Left ventricle myocardium inferior (tissue), 1 donor: ENCODE results near the gene NXNL1. TPM values are rescaled to one million over a fixed set of nuclear protein-coding genes. Genes with fewer than 3 reads are reported as not detected.
A peak's percentile ranks its signal among the peaks of the same experiment; 100 is the strongest.

Experiments
- DNase-seq: peaks from one replicate; pipeline ENCODE4 v3.0.0-alpha.2; 2020
- H3K27ac ChIP-seq: fragments of 200-600 bp; replicated peaks from 2 replicates; pipeline ENCODE4 v1.8.0; 2021
- H3K27me3 ChIP-seq: fragments of 200-600 bp; 2 replicates; pipeline ENCODE4 v1.8.0; 2021; ENCODE audit warnings: low read depth
- H3K36me3 ChIP-seq: fragments of 200-600 bp; 2 replicates; pipeline ENCODE4 v1.8.0; 2021
- H3K4me1 ChIP-seq: fragments of 200-600 bp; 2 replicates; pipeline ENCODE4 v1.8.0; 2021
- H3K4me3 ChIP-seq: fragments of 200-600 bp; 2 replicates; pipeline ENCODE4 v1.8.0; 2021; ENCODE audit warnings: mild to moderate bottlenecking, moderate library complexity
- H3K9me3 ChIP-seq: fragments of 200-600 bp; replicated peaks from 2 replicates; pipeline ENCODE4 v1.8.0; 2021
- CTCF ChIP-seq: fragments of 200-600 bp; IDR thresholded peaks from 2 replicates; pipeline ENCODE4 v1.8.0; 2021; ENCODE audit warnings: antibody characterized with exemption, mild to moderate bottlenecking, borderline replicate concordance
- intact Hi-C: fragments of 100-400 bp; cut with micrococcal nuclease; formaldehyde crosslinking; loops from one replicate; pipeline ENCODE4 v1.11.0; 2022
- total RNA-seq: library from RNA; stranded (reverse); fragmentation: NEBNext Ultra II Directional; extraction: Animal tissue kit (Norgen Biotek cat#: 25700); gene quantifications from one replicate; pipeline ENCODE4 v1.2.1, GENCODE V29; 2021
- donor health status: DM: no; HTN: yes; CAD: no; lungs with severe emphysema.

Gene NXNL1
- total RNA-seq, 1 donor from 2014 or later: 0.33 TPM

DNA sequence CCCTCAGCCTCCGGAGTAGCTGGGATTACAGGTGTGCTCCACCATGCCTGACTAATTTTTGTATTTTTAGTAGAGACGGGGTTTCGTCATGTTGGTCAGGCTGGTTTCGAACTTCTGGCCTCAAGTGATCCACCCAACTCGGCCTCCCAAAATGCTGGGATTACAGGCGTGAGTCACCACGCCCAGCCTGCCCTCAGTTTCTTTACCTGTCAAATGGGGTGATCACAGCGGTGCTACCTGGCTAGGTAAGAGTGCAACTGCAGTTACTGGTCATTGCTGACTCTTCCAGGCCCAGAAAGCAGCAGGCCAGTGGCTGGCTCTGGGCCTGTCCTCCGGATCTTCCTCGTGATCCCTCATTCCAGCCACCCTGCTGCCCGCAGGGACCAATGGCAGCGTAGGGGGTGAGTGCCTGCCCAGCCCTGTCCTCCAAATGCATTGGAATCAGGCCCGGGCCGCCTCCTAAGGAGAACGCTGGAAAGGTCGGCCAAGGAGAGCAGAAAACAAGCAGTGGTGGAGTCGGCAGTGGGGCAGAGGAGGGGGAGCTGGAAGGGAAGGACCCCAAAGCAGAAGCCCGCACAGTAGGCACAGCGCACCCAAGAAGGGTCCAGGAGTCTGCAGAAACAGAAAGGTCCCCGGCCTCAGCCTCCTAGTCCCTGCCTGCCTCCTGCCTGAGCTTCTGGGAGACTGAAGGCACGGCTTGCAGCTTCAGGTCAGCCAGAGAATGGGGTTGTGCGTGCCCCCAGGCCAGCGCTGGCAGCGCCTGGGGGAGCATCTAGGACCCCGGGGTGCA, 7.8 kb upstream of the NXNL1 start:
- peaks cover 60% of the 10 kb centered on the region for H3K4me1 ChIP-seq
- H3K4me3 ChIP-seq: peak overlapping the region; percentile 93
- DNase-seq: peak; percentile 83
- intact Hi-C loops: no loop called here
- no peaks in the 10 kb centered on the region for H3K27me3 ChIP-seq
- H3K36me3 ChIP-seq: peaks cover 5% of the 10 kb centered on the region
- no peaks in the 10 kb centered on the region for H3K9me3 ChIP-seq
- TF ChIP-seq CTCF: no peak
- peak overlapping the region; percentile 97 for H3K27ac ChIP-seq

DNA sequence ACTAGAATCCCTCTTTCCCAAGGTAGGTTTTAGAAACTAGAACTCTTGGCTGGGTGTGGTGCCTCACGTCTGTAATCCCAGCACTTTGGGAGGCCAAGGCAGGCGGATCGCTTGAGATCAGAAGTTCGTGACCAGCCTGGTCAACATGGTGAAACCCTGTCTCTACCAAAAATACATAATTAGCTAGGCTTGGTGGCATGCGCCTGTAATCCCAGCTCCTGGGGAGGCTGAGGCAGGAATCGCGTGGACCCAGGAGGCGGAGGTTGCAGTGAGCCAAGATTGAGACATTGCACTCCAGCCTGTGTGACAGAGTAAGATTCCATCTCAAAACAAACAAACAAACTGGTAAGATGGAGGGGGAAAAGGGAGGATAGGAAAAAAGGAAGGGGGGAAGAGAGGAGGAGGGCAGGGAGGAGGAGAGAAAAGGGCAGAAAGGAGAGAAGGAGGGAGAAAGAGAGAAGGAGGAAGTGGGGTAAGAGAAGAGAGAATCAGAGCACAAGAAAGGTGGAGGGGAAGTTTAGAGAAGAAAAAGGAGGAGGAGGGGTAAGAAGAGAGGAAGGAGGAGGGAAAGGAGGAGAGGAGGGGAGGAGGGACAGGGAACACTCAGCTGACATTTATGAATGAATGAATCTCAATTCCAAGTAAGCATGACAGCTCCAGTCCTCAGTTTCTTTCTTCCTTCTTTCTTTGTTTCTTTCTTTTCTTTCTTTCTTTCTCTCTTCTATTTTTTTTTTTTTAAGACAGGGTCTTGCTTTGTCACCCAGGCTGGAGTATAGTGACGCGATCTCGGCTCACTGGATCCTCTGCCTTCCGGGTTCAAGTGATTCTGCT, 7.0 kb upstream of the NXNL1 start:
- peak overlapping the region; percentile 93 for H3K4me3 ChIP-seq
- H3K27me3 ChIP-seq: no peaks in the 10 kb centered on the region
- no peak for DNase-seq
- H3K27ac ChIP-seq: peak overlapping the region; percentile 97
- H3K36me3 ChIP-seq: no peaks in the 10 kb centered on the region
- peaks cover 52% of the 10 kb centered on the region for H3K4me1 ChIP-seq
- TF ChIP-seq CTCF: no peak
- intact Hi-C loops: no loop called here
- no peaks in the 10 kb centered on the region for H3K9me3 ChIP-seq

DNA sequence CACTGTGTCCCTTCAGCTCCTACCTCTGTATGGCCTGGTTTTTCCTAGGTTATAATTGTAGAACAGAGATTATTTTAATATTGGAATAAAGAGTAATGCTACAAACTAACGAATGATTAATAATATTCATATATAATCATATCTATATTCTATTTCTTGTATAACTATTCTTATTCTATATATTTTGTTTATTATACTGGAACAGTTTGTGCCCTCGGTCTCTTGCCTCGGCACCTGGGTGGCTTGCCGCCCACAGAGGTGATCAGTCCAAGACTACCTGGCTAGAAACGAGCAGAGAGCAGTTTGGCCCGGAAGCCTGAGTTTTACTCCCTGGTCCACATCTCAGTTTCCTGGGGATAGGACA, 5.7 kb upstream of the NXNL1 start:
- TF ChIP-seq CTCF: no peak
- H3K27me3 ChIP-seq: peaks cover 8% of the 10 kb centered on the region
- intact Hi-C loops: no loop called here
- DNase-seq: no peak
- H3K4me3 ChIP-seq: no peak overlapping the region
- no peaks in the 10 kb centered on the region for H3K9me3 ChIP-seq
- peaks cover 43% of the 10 kb centered on the region for H3K4me1 ChIP-seq
- H3K36me3 ChIP-seq: no peaks in the 10 kb centered on the region
- peak overlapping the region; percentile 97 for H3K27ac ChIP-seq

- intact Hi-C loops: no loop called here
- Histone ChIP-seq H3K27me3 (peaks cover 83% of the 10 kb centered on the region), H3K4me1 (peaks cover 6% of the 10 kb centered on the region), H3K27ac (no peak overlapping the region), H3K9me3 (no peaks in the 10 kb centered on the region), H3K4me3 (no peak overlapping the region), H3K36me3 (no peaks in the 10 kb centered on the region)
- no peak for TF ChIP-seq CTCF
- DNase-seq: no peak
Observed at GRCh38 chr19:17458970-17459369, 1.8 kb downstream of the NXNL1 start.

DNA sequence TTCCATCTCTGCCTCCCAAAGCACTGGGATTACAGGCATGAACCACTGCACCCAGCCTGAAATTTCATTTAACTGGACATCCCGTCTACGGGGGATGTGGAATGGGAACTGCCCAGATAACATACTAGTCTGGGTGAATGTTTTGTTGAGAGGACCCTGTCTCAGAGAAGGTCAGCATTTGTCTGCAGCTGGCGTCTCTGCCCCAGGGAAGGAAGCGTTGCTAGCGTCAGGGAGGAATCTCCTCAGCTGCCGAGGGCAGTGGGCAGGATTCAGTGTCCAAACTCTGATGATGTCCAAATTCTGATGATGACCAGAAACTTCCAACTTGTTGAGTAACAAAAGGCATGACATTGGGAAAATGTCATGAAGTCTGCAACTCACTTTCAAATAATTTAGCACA, 3.1 kb downstream of the NXNL1 start:
- H3K9me3 ChIP-seq: no peaks in the 10 kb centered on the region
- no peak for TF ChIP-seq CTCF
- no peak overlapping the region for H3K4me3 ChIP-seq
- H3K4me1 ChIP-seq: peaks cover 6% of the 10 kb centered on the region
- H3K27me3 ChIP-seq: peaks cover 95% of the 10 kb centered on the region
- H3K36me3 ChIP-seq: no peaks in the 10 kb centered on the region
- no peak overlapping the region for H3K27ac ChIP-seq
- intact Hi-C loops: no loop called here
- no peak for DNase-seq
